Left ventricle myocardium inferior (tissue), 1 donor: ENCODE data around the gene PPP2R2C. TPM values are rescaled to one million over a fixed set of nuclear protein-coding genes. Genes with fewer than 3 reads are reported as not detected.
A peak's percentile ranks its signal among the peaks of the same experiment; 100 is the strongest.

ENCODE experiments used
- DNase-seq: peaks from one replicate; pipeline ENCODE4 v3.0.0-alpha.2; 2020
- H3K27ac ChIP-seq: fragments of 200-600 bp; replicated peaks from 2 replicates; pipeline ENCODE4 v1.8.0; 2021
- H3K27me3 ChIP-seq: fragments of 200-600 bp; 2 replicates; pipeline ENCODE4 v1.8.0; 2021; ENCODE audit warnings: low read depth
- H3K36me3 ChIP-seq: fragments of 200-600 bp; 2 replicates; pipeline ENCODE4 v1.8.0; 2021
- H3K4me1 ChIP-seq: fragments of 200-600 bp; 2 replicates; pipeline ENCODE4 v1.8.0; 2021
- H3K4me3 ChIP-seq: fragments of 200-600 bp; 2 replicates; pipeline ENCODE4 v1.8.0; 2021; ENCODE audit warnings: mild to moderate bottlenecking, moderate library complexity
- H3K9me3 ChIP-seq: fragments of 200-600 bp; replicated peaks from 2 replicates; pipeline ENCODE4 v1.8.0; 2021
- intact Hi-C: fragments of 100-400 bp; cut with micrococcal nuclease; formaldehyde crosslinking; loops from one replicate; pipeline ENCODE4 v1.11.0; 2022
- long read RNA-seq: library from polyadenylated mRNA; unstranded; transcript quantifications from one replicate; pipeline ENCODE4 v2.0.0, GENCODE V29; 2021
- total RNA-seq: library from RNA; stranded (reverse); fragmentation: NEBNext Ultra II Directional; extraction: Animal tissue kit (Norgen Biotek cat#: 25700); gene quantifications from one replicate; pipeline ENCODE4 v1.2.1, GENCODE V29; 2021
- TF ChIP-seq, protein P1 (sequence below): fragments of 200-600 bp; IDR thresholded peaks from 2 replicates; pipeline ENCODE4 v1.8.0; 2021; ENCODE audit warnings: antibody characterized with exemption, mild to moderate bottlenecking, borderline replicate concordance
- donor health status: DM: no; HTN: yes; CAD: no; lungs with severe emphysema.

The PPP2R2C gene
- 9.7 TPM for total RNA-seq
- long read RNA-seq, partial matches to known transcripts = 1 of 1 reads
- long read RNA-seq, other reads (novel, unspliced or antisense) = 0 of 1 reads

DNA sequence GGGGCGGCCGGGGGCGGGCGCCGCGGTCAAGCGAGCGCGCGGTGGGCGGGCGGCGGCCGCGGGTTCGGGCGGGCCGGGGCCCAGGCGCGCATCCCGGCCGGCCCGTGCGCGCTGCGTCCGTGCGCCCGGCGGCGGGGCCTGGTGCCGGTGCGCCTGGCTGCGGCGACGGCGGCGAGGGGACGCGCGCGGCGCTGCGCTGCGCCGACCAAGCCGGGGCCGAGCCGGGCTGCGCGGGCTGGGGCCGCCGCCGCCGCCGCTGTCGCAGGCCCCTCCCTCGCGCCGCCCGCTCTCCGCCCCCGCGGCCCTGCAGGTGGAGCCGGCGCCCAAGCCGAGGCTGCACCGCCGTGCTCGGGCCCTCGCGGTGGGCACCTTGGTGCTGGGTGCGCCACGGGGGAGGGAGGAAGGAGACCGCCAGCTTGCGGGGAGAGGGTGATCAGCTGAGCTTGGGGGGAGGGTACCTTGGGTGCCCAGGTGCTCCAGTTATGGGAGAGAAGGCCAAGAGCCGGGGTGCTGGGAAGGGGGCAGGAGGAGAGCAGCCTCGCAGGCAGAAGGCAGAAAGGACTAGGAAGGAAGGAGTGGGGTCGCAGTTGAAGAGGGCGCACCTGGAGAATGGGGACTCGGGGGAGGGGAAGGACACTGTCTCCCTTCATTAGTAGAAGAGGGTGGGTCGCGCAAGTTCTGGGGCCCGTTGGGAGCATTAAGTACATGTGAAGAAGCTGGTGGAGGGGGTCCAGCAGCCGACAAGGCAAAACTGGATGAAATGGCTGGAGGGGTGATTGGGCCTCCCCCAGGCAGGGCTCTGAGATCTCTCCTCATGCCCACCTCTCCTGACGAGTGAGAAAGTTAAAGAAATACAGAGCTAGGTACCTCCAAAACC lies at the start of gene PPP2R2C:
TSS of gene PPP2R2C (minus strand) at position 228 of the 877 bp plus-strand sequence. CDS start 385 bp downstream, outside the sequence.
- Histone ChIP-seq H3K36me3 (no peaks in the 10 kb centered on the region), H3K27me3 (peaks cover 88% of the 10 kb centered on the region), H3K4me1 (peaks cover 19% of the 10 kb centered on the region), H3K9me3 (no peaks in the 10 kb centered on the region), H3K27ac (no peak within 1 kb of the TSS), H3K4me3 (peak within 1 kb of the TSS; percentile 69)
- intact Hi-C loops = no loop called here
- DNase-seq = no peak
- TF ChIP-seq, protein P1, sequence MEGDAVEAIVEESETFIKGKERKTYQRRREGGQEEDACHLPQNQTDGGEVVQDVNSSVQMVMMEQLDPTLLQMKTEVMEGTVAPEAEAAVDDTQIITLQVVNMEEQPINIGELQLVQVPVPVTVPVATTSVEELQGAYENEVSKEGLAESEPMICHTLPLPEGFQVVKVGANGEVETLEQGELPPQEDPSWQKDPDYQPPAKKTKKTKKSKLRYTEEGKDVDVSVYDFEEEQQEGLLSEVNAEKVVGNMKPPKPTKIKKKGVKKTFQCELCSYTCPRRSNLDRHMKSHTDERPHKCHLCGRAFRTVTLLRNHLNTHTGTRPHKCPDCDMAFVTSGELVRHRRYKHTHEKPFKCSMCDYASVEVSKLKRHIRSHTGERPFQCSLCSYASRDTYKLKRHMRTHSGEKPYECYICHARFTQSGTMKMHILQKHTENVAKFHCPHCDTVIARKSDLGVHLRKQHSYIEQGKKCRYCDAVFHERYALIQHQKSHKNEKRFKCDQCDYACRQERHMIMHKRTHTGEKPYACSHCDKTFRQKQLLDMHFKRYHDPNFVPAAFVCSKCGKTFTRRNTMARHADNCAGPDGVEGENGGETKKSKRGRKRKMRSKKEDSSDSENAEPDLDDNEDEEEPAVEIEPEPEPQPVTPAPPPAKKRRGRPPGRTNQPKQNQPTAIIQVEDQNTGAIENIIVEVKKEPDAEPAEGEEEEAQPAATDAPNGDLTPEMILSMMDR = no peak

DNA sequence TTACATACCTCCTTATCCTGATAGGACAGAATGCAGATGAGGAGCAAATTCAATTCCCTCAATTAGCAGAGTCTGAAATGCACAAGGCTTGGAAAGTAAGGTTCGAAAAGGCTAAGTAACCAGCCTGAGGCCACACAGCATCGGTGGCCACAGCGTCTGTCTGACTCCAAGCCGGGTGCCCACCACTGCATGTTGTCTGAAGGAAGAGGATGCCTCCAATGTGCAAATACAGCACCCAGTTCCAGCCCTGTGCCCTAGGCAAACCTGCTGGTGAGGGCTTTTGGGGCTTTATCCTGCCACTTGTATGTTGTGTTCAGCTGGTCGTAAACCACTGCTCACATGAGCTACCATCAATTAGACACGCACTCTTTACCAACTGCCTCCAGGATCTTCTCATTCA lies 48.6 kb upstream of the PPP2R2C start:
- intact Hi-C loops = no loop called here
- Histone ChIP-seq H3K27me3 (peaks cover 40% of the 10 kb centered on the region), H3K36me3 (no peaks in the 10 kb centered on the region)

DNA sequence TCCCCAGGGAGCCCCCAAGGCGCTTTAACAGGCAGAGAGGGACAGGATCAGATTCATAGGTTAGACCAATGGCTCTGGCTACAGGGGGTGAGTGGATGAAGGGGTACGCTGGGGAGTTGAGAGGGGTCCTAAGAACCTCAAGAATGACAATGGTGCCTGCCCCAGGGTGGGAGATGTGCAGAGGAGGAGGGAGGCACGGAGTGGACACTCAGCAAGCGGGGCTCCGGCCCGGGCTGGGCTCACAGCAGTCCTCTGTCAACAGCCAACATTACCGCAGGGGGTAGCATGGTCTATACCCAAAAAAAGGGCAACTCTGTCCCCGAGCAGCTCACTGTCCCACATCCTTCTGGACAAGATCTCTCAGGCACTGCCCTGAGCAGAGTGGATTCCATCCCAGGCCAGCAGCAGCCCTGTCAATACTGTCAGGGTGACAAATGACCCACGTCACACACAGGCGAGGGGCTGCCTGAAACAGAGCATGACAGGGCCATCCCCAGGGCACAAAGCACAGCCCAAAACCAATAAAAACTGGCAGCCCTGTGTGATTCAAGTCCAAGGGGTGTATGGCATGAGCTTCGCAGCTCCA lies 47.7 kb upstream of the PPP2R2C start:
- intact Hi-C loops = no loop called here
- TF ChIP-seq, protein P1 = no peak
- Histone ChIP-seq H3K4me1 (peaks cover 4% of the 10 kb centered on the region), H3K27me3 (peaks cover 34% of the 10 kb centered on the region), H3K4me3 (no peak overlapping the region), H3K36me3 (no peaks in the 10 kb centered on the region), H3K27ac (no peak overlapping the region), H3K9me3 (peaks cover 16% of the 10 kb centered on the region)
- DNase-seq = no peak

More for the DNA sequence above, 48.6 kb upstream of the PPP2R2C start:
- Histone ChIP-seq H3K9me3 (peaks cover 16% of the 10 kb centered on the region), H3K4me3 (no peak overlapping the region), H3K4me1 (peaks cover 4% of the 10 kb centered on the region), H3K27ac (no peak overlapping the region)
- no peak for DNase-seq
- TF ChIP-seq, protein P1 = no peak

DNA sequence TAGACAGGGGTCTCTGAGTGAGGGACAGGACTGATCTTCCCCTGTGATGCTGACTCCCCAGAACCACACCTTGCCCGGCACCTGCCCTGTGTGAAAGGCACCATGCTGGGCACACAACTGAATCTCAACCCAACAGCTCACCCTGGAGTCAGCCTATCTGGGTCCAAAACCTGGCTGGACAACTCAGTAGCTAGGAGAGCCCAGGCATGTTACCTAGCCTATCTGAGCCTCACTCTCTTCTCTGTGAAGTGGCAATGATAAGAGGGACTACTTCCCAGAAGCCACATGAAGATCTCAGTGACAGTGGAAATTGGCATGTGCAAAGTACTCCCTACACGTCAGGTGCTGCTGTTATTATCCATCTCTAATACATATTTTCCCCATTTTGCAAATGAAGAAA lies 44.8 kb upstream of the PPP2R2C start:
- TF ChIP-seq, protein P1 = no peak
- Histone ChIP-seq H3K9me3 (peaks cover 26% of the 10 kb centered on the region), H3K27me3 (peaks cover 27% of the 10 kb centered on the region), H3K36me3 (no peaks in the 10 kb centered on the region), H3K27ac (peak overlapping the region; percentile 48), H3K4me1 (peaks cover 4% of the 10 kb centered on the region), H3K4me3 (no peak overlapping the region)
- DNase-seq = no peak
- intact Hi-C loops = no loop called here

DNA sequence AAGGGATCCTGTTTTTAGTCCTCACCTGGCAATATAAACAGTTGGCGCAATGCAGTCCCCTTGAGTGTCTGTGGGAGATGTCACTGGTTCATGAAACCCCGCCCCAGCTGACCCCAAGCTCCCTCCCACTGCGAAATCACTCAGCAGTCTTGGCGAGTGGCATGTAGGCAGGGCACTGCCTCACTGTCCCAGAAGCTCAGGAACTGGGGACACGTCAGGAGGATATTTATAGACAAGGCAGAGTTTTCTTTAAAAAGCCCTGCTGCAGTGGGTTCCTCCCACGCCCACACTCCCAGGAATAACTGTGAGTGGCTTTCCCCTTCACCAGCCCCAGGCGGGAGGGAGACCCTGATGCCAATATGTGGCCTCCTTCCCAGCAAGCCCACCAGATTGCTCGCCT lies 44.3 kb upstream of the PPP2R2C start:
- intact Hi-C loops = no loop called here
- Histone ChIP-seq H3K27ac (peak overlapping the region; percentile 48), H3K4me3 (no peak overlapping the region), H3K36me3 (no peaks in the 10 kb centered on the region), H3K27me3 (peaks cover 23% of the 10 kb centered on the region), H3K4me1 (peaks cover 4% of the 10 kb centered on the region), H3K9me3 (peaks cover 26% of the 10 kb centered on the region)
- TF ChIP-seq, protein P1 = no peak
- peak; percentile 48 for DNase-seq
